ENCODE measurements around the gene KCNMA1. TPM values are rescaled to one million over a fixed set of nuclear protein-coding genes. Genes with fewer than 3 reads are reported as not detected.

The KCNMA1 gene
- total RNA-seq, 3 donors from 2014 or later: 13.6 to 37.8 (median 15.1) TPM

GRCh38 chr10:76869931-76870330 is 767.7 kb downstream of the KCNMA1 start:
- DNase-seq (ENCODE audit: low spot score in 2 of 2): peak in 1 of 2 donors; percentile 60
- Histone ChIP-seq H3K27ac (peak overlapping the region; percentile 33 to 78), H3K4me1 (no peaks in the 10 kb centered on the region), H3K27me3 (no peaks in the 10 kb centered on the region), H3K9me3 (no peaks in the 10 kb centered on the region), H3K36me3 (no peaks in the 10 kb centered on the region), H3K4me3 (no peak overlapping the region)
- intact Hi-C loops (cut with DNase I; ENCODE audit: low total_unique reads): no loop called here
- TF ChIP-seq POLR2AphosphoS5 (IDR thresholded peaks at IDR 0.05) (no peak), POLR2A (IDR thresholded peaks at IDR 0.05) (no peak), CTCF (IDR thresholded peaks at IDR 0.05) (no peak)

- intact Hi-C loops (cut with DNase I; ENCODE audit: low total_unique reads): no loop called here
- no peak for DNase-seq (ENCODE audit: low spot score in 2 of 2)
- Histone ChIP-seq H3K36me3 (no peaks in the 10 kb centered on the region), H3K27me3 (no peaks in the 10 kb centered on the region), H3K9me3 (no peaks in the 10 kb centered on the region), H3K27ac (no peak overlapping the region), H3K4me1 (no peaks in the 10 kb centered on the region), H3K4me3 (no peak overlapping the region)
- no peak for TF ChIP-seq POLR2A (IDR thresholded peaks at IDR 0.05)
Measured at GRCh38 chr10:76868098-76868977, 769.3 kb downstream of the KCNMA1 start.

GRCh38 chr10:76866841-76867586 is 770.6 kb downstream of the KCNMA1 start:
- H3K4me1 ChIP-seq: no peaks in the 10 kb centered on the region
- TF ChIP-seq POLR2AphosphoS5 (IDR thresholded peaks at IDR 0.05): no peak
- TF ChIP-seq POLR2A (IDR thresholded peaks at IDR 0.05): no peak
- TF ChIP-seq CTCF (IDR thresholded peaks at IDR 0.05): no peak
- no peaks in the 10 kb centered on the region for H3K27me3 ChIP-seq
- H3K27ac ChIP-seq: no peak overlapping the region
- intact Hi-C loops (cut with DNase I; ENCODE audit: low total_unique reads): no loop called here
- no peaks in the 10 kb centered on the region for H3K9me3 ChIP-seq
- no peak for DNase-seq (ENCODE audit: low spot score in 2 of 2)
- no peak overlapping the region for H3K4me3 ChIP-seq
- no peaks in the 10 kb centered on the region for H3K36me3 ChIP-seq

- TF ChIP-seq POLR2A (IDR thresholded peaks at IDR 0.05) (no peak), POLR2AphosphoS5 (IDR thresholded peaks at IDR 0.05) (no peak), CTCF (IDR thresholded peaks at IDR 0.05) (no peak)
- Histone ChIP-seq H3K4me3 (no peak overlapping the region), H3K36me3 (no peaks in the 10 kb centered on the region), H3K4me1 (no peaks in the 10 kb centered on the region), H3K9me3 (no peaks in the 10 kb centered on the region), H3K27ac (no peak overlapping the region), H3K27me3 (no peaks in the 10 kb centered on the region)
- intact Hi-C loops (cut with DNase I; ENCODE audit: low total_unique reads): no loop called here
- DNase-seq (ENCODE audit: low spot score in 2 of 2): no peak
Measured at GRCh38 chr10:76864922-76865321, 772.7 kb downstream of the KCNMA1 start.

- intact Hi-C loops (cut with DNase I; ENCODE audit: low total_unique reads): no loop called here
- Histone ChIP-seq H3K4me1 (no peaks in the 10 kb centered on the region), H3K27me3 (no peaks in the 10 kb centered on the region), H3K27ac (no peak overlapping the region), H3K36me3 (no peaks in the 10 kb centered on the region), H3K4me3 (no peak overlapping the region), H3K9me3 (no peaks in the 10 kb centered on the region)
- DNase-seq (ENCODE audit: low spot score in 2 of 2): no peak
- TF ChIP-seq POLR2A (IDR thresholded peaks at IDR 0.05) (no peak), POLR2AphosphoS5 (IDR thresholded peaks at IDR 0.05) (no peak), CTCF (IDR thresholded peaks at IDR 0.05) (no peak)
Measured at GRCh38 chr10:76858721-76859120, 778.9 kb downstream of the KCNMA1 start.
